Mesodermal cell (in vitro differentiated cells): ENCODE measurements around the gene TIGIT. TPM values are rescaled to one million over a fixed set of nuclear protein-coding genes. Genes with fewer than 3 reads are reported as not detected.
"Not testable (repeated sequence)": the region's sequence is repeated elsewhere in the genome, so short reads cannot be mapped to it uniquely, and the experiment has no call there.

Source experiments
- H3K27ac ChIP-seq: 2 replicates; pipeline ENCODE4 v1.7.0; 2013; ENCODE audit warnings: mild to moderate bottlenecking, low read depth, low read length, moderate library complexity; ENCODE audit not compliant: severe bottlenecking
- H3K36me3 ChIP-seq: 2 replicates; pipeline ENCODE4 v1.7.1; 2013; ENCODE audit warnings: mild to moderate bottlenecking, low read length, moderate library complexity; ENCODE audit not compliant: control insufficient read depth, insufficient read depth
- H3K4me1 ChIP-seq: one replicate; pipeline ENCODE4 v1.7.1; 2013; ENCODE audit warnings: mild to moderate bottlenecking, low read length; ENCODE audit not compliant: insufficient read depth, control insufficient read depth, poor library complexity, severe bottlenecking
- H3K4me3 ChIP-seq: 2 replicates; pipeline ENCODE4 v1.7.0; 2013; ENCODE audit warnings: low read length, control low read depth, mild to moderate bottlenecking; ENCODE audit not compliant: insufficient read depth, poor library complexity, severe bottlenecking; ENCODE audit errors: extremely low read depth
- H3K9me3 ChIP-seq: 2 replicates; pipeline ENCODE4 v1.7.1; 2013; ENCODE audit warnings: mild to moderate bottlenecking, low read length, moderate library complexity; ENCODE audit not compliant: control insufficient read depth
- WGBS, 2 experiments: methylation state at CpG; one replicate each; pipeline ENCODE4 v1.1.5; 2013; ENCODE audit warnings: missing lambda C conversion rate in 2 of 2; ENCODE audit not compliant: insufficient coverage in 2 of 2; 5-methylcytosine and 5-hydroxymethylcytosine counted together
- polyA plus RNA-seq, 2 experiments: library from polyadenylated mRNA; stranded (reverse); fragments of 50-300 nt; gene quantifications; one replicate each; pipeline ENCODE4 v1.2.3, GENCODE V29; 2013

Gene TIGIT
- polyA plus RNA-seq (2013, experiment 1 of 2) = not detected
- not detected for polyA plus RNA-seq (2013, experiment 2 of 2)

DNA sequence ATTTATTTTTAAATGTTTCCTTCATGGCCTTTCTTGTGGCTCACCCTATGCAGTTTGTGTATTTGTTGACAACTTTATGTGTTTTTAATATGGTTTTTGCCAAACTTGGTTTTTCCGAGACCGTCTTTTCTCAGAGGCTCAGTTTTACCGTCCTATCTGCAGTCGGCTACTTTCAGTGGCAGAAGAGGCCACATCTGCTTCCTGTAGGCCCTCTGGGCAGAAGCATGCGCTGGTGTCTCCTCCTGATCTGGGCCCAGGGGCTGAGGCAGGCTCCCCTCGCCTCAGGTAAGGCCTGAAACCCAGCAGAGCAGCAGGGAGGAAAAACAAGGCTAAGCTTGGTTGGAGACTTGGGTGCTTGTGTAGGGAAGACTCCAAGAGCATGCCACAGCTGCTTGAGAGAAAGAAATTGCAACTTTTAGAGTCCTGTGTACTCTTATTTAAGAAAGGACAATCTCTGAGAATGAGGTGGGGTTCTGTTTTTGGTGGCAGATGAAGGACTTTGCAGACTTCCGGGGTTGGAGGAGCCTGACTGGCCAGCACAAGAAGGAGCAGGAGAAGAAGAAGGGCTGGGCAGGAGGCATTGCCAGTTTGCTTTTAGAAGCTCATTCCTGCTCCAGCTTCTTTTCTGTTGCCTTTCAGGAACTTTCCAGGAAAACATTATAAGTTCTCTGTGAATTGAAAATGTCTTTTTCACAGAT is at the start of gene TIGIT:
TIGIT (plus strand) TSS at position 191 of the 698 bp plus-strand sequence; CDS start at position 225, 34 bp downstream.
- 89 to 90% methylated on average over 6 to 7 of the region's 7 CpGs for WGBS, 2 experiments
- H3K4me3 ChIP-seq = no peak within 1 kb of the TSS
- no peaks in the 10 kb centered on the region for H3K36me3 ChIP-seq
- H3K4me1 ChIP-seq = no peaks in the 10 kb centered on the region
- H3K27ac ChIP-seq = no peak within 1 kb of the TSS
- H3K9me3 ChIP-seq = no peaks in the 10 kb centered on the region

DNA sequence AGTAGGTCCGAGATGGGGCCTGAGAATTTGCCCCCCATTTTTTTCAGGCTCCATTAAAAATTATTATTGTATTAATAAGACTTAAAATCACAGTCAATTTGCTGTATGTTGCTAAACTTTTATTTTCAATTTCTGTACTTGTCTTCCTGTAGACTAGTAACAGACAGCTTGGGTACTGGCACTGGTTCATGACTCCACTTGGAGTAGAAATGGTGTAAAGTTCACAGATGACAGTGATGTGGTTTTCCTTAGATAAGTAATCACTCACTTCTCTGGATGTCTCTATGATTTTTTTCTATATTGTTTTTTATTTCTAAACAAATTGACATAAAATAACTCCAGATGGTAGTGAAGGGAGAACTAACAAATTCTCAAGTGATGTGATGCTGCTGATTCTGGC is 40.9 kb upstream of the TIGIT start:
- WGBS, 2 experiments = no CpG with 5 or more reads among the region's 1 CpG

DNA sequence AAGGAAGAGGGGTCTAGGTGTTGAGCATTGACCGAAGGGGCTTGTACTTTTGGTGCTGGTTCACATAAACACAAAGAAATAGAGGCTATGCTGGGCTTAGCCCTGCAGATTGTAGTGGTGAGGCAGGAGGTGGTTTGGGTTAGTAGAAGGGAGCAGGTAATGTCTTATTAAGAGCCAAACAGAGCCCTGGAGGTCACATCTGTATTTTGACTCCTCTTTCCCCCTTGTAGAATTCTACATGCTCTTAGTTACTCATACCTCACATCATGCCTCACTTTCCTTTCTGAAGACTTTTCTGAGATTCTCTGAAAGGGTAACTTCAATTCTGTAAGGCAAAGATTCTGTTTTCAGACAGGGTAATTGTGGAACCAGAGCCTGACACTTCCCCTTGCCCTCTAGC is 40.3 kb upstream of the TIGIT start:
- no peaks in the 10 kb centered on the region for H3K4me1 ChIP-seq
- no peak overlapping the region for H3K27ac ChIP-seq
- H3K4me3 ChIP-seq = no peak overlapping the region
- no peaks in the 10 kb centered on the region for H3K9me3 ChIP-seq
- no CpG with 5 or more reads among the region's 1 CpG for WGBS, 2 experiments
- no peaks in the 10 kb centered on the region for H3K36me3 ChIP-seq

More for the DNA sequence above, 40.9 kb upstream of the TIGIT start:
- Histone ChIP-seq H3K27ac (no peak overlapping the region), H3K4me1 (no peaks in the 10 kb centered on the region), H3K9me3 (no peaks in the 10 kb centered on the region), H3K4me3 (no peak overlapping the region), H3K36me3 (no peaks in the 10 kb centered on the region)

DNA sequence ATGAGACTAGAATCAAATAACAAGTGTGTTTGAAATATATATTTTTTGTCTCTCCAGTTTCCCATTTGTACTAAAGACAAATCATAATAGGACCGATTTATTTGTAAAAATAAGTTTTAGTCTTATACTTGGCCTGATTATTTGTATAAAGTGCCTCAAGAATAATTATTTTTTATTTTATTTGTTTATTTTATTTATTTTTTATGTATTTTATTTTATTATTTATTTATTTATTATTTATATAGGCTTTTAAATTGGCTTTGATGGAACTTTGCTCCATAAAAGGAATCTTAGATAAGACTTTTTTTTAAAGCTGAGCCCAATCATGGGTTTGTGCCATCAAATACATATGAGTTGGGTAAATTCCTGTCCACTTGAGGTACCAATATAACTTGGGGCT is 34.3 kb upstream of the TIGIT start:
- no CpG with 5 or more reads among the region's 1 CpG for WGBS, 2 experiments
- Histone ChIP-seq H3K27ac (no peak overlapping the region), H3K36me3 (no peaks in the 10 kb centered on the region), H3K4me3 (no peak overlapping the region), H3K9me3 (peaks cover 14% of the 10 kb centered on the region), H3K4me1 (no peaks in the 10 kb centered on the region)

DNA sequence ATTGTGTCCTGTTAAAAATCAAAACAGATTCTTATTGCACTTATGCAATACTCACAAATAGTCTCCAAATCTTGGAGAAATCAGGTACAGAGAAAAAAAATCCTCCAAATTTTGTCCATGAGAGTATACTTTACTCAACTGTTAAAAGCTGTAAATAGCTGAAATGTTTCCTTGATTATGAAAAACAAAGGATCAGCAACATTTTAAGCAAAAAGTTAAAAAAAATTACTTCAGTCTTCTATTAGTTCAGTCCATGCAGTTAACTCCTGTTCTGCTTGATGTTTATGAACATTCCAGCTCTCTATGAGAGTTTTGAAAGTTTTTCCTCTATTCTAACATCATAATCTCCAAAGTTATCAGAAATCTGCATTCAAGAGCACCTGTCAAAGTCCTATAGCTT is 33.7 kb upstream of the TIGIT start:
- Histone ChIP-seq H3K27ac (no peak overlapping the region), H3K4me3 (no peak overlapping the region), H3K9me3 (peaks cover 14% of the 10 kb centered on the region), H3K36me3 (no peaks in the 10 kb centered on the region), H3K4me1 (no peaks in the 10 kb centered on the region)

DNA sequence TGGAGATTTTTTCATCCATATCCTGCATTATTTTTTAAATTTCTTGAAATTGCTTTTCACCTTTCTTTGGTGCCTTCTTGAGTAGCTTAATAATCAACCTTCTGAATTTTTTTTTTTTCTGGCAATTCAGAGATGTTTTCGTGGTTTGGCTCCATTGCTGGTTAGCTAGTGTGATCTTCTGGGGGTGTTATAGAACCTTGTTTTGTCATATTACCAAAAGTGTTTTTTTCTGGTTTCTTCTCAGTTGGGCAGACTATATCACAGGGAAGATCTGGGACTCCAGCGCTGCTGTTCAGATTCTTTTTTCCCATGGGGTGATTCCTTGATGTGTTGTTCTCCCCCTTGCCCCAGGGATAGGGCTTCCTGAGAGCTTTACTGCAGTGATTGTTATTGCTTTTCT is 23.8 kb upstream of the TIGIT start:
- Histone ChIP-seq H3K4me1 (no peaks in the 10 kb centered on the region), H3K9me3 (peaks cover 6% of the 10 kb centered on the region), H3K36me3 (no peaks in the 10 kb centered on the region), H3K27ac (no peak overlapping the region), H3K4me3 (no peak overlapping the region)
- WGBS, 2 experiments = 71 to 89% methylated on average over 1 of the region's 2 CpGs

- peaks cover 6% of the 10 kb centered on the region for H3K9me3 ChIP-seq
- no peaks in the 10 kb centered on the region for H3K36me3 ChIP-seq
- no peaks in the 10 kb centered on the region for H3K4me1 ChIP-seq
- no CpG with 5 or more reads among the region's 1 CpG for WGBS, 2 experiments
- H3K27ac ChIP-seq = no peak overlapping the region
- H3K4me3 ChIP-seq = no peak overlapping the region
Observed at GRCh38 chr3:114272271-114272670, 21.6 kb upstream of the TIGIT start.

GRCh38 chr3:114274929-114275328 is 18.9 kb upstream of the TIGIT start:
- no peak overlapping the region for H3K4me3 ChIP-seq
- no peak overlapping the region for H3K27ac ChIP-seq
- H3K4me1 ChIP-seq = no peaks in the 10 kb centered on the region
- WGBS, 2 experiments = 86 to 100% methylated on average over 1 of the region's 1 CpG
- no peaks in the 10 kb centered on the region for H3K36me3 ChIP-seq
- no peaks in the 10 kb centered on the region for H3K9me3 ChIP-seq

DNA sequence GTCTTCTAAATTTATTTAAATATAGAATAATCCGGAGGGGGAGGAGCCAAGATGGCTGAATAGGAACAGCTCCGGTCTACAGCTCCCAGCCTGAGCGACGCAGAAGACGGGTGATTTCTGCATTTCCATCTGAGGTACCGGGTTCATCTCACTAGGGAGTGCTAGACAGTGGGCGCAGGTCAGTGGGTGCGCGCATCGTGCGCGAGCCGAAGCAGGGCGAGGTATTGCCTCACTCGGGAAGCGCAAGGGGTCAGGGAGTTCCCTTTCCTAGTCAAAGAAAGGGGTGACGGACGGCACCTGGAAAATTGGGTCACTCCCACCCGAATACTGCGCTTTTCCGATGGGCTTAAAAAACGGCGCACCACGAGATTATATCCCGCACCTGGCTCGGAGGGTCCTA is 17.0 kb upstream of the TIGIT start:
- H3K4me3 ChIP-seq, H3K4me1 ChIP-seq, H3K27ac ChIP-seq, H3K36me3 ChIP-seq, H3K9me3 ChIP-seq: not testable (repeated sequence)
- 80% methylated on average over 1 of the region's 26 CpGs; no CpG with 5 or more reads in 1 of the 2 experiments for WGBS, 2 experiments

DNA sequence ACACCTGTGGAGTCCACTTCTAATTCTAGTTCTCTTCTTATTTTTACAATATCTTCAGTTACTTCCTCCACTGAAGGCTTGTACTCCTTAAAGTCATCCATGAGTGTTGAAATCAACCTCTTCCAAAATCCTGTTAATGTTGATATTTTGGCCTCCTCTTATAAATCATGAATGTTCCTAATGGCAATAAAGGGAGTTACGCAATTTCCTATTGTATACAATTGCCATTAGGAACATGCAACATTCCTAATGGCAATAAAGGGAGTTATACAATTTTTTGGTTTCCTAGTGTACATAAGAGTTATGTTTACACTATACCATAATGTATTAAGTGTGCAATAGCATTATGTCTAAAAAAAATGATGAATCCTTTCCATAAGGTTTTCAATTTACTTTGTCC is 9.2 kb upstream of the TIGIT start:
- Histone ChIP-seq H3K36me3 (no peaks in the 10 kb centered on the region), H3K4me1 (no peaks in the 10 kb centered on the region), H3K9me3 (no peaks in the 10 kb centered on the region), H3K4me3 (no peak overlapping the region), H3K27ac (no peak overlapping the region)
- no CpG with 5 or more reads among the region's 1 CpG for WGBS, 2 experiments

DNA sequence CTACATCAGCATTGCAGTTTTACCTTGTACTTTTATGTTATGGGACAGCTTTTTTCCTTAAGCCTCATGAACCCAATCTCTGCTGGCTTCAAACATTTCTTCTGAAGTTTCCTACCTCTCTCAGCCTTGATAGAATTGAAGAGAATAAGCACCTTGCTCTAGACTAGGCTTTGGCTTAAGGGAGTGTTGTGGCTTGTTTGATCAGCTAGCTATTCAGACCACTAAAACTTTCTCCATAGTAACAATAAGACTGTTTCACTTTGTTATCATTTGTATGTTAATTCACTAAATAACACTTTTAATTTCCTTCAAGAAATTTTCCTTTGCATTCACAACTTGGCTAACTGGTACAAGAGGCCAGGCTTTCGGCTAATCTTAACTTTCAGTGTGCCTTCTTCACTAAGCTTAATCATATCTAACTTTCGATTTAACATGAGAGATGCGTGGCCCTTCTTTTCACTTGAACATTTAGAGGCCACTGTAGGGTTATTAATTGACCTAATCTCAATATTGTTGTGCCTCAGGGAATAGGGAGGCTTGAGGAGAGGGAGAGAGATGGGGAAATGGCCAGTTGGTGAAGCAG is 8.1 kb upstream of the TIGIT start:
- 100% methylated on average over 1 of the region's 3 CpGs for WGBS, 2 experiments
- Histone ChIP-seq H3K36me3 (no peaks in the 10 kb centered on the region), H3K27ac (no peak overlapping the region), H3K4me3 (no peak overlapping the region), H3K9me3 (no peaks in the 10 kb centered on the region), H3K4me1 (no peaks in the 10 kb centered on the region)
